ENCODE measurements around the gene SCFD2. TPM values are rescaled to one million over a fixed set of nuclear protein-coding genes. Genes with fewer than 3 reads are reported as not detected.
"Not testable (repeated sequence)": the region's sequence is repeated elsewhere in the genome, so short reads cannot be mapped to it uniquely, and the experiment has no call there.

The SCFD2 gene
- total RNA-seq, 2 donors from 2014 or later = 19.3 to 26.7 TPM

GRCh38 chr4:52843351-52843750 is 522.5 kb downstream of the SCFD2 start:
- Mint-ChIP-seq H3K36me3 (ENCODE audit: low read depth) (no peaks in the 10 kb centered on the region), H3K27me3 (peaks cover 28% of the 10 kb centered on the region), H3K4me1 (no peaks in the 10 kb centered on the region), H3K27ac (no peak overlapping the region), H3K4me3 (no peak overlapping the region)
- no peak for DNase-seq
- H3K9me3 ChIP-seq (ENCODE audit: control insufficient read depth, low read length, poor library complexity, severe bottlenecking) = no peaks in the 10 kb centered on the region
- ATAC-seq = no peak

DNA sequence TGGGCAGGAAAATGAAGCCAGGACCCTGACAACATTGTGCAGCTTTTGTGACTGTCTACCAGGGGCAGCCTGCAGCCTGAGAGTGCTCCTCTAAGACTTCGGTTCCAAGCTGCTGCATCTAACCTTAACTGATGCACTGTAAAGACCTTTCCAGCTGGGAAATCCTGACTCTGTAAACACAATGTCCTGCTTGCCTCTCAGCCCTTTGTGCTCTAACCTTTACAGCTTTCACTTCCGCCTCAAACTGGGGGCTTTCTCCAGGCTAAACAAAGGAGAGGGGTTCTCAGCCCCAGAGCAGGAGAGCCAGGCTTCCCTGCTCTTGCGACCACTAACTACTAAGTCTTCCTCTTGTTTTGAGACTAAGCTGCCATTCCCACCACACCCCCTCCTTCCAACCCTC is 523.1 kb downstream of the SCFD2 start:
- no peaks in the 10 kb centered on the region for H3K9me3 ChIP-seq (ENCODE audit: control insufficient read depth, low read length, poor library complexity, severe bottlenecking)
- Mint-ChIP-seq H3K27ac (no peak overlapping the region), H3K36me3 (ENCODE audit: low read depth) (no peaks in the 10 kb centered on the region), H3K27me3 (peaks cover 34% of the 10 kb centered on the region), H3K4me1 (no peaks in the 10 kb centered on the region), H3K4me3 (no peak overlapping the region)
- DNase-seq (no peak), ATAC-seq (no peak)

- Mint-ChIP-seq H3K36me3 (ENCODE audit: low read depth) (no peaks in the 10 kb centered on the region), H3K27me3 (peaks cover 34% of the 10 kb centered on the region), H3K4me1 (no peaks in the 10 kb centered on the region), H3K4me3 (no peak overlapping the region), H3K27ac (no peak overlapping the region)
- H3K9me3 ChIP-seq (ENCODE audit: control insufficient read depth, low read length, poor library complexity, severe bottlenecking) = no peaks in the 10 kb centered on the region
- no peak for ATAC-seq
- DNase-seq = no peak
Observed at GRCh38 chr4:52841682-52842456, 524.0 kb downstream of the SCFD2 start.

- Mint-ChIP-seq H3K4me1 (no peaks in the 10 kb centered on the region), H3K36me3 (ENCODE audit: low read depth) (no peaks in the 10 kb centered on the region), H3K27me3 (peaks cover 23% of the 10 kb centered on the region), H3K4me3 (no peak overlapping the region), H3K27ac (no peak overlapping the region)
- H3K9me3 ChIP-seq (ENCODE audit: control insufficient read depth, low read length, poor library complexity, severe bottlenecking) = no peaks in the 10 kb centered on the region
- no peak for DNase-seq
- ATAC-seq = no peak
Observed at GRCh38 chr4:52840531-52841370, 525.1 kb downstream of the SCFD2 start.

DNA sequence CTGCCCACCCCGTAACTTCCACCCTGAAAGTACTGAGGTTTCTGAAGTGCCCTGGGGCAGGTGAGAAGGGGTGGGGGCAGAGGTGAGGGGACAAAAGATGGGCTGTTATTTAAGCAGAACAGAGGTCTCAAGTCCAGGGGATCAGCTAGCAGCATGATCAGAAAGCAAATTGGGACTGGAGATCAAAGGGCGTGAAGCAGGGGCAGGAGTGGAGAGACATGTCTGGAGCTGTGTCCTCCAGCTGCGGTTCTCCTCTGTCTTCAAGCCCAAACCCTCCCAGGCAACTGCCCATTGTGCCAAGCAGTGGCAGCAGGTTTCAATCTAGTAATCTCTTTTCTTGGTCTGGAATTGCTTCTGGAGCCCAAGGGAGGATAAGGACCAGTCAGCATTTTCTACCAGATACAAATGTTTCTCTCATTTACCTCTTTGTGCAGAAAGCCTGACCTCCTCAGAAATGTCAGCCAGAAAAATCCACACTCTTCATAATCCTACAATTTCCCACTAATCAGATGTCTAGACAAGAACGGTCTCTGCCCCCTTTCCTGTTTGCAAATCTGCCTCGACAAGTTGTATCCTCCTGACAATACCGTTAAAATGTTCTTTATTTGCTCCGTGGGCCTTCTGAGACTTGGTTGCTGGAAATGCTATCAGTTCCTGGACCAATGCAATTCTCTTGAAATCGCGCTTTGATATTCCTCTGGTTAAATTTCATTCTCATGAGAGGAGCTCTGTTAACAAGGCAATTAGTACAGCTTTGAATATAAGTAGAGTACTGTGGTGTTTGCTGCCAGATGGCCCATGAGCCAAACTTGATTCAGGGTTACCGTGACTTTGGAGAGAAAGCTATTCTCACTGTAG is 526.9 kb downstream of the SCFD2 start:
- DNase-seq = no peak
- no peaks in the 10 kb centered on the region for H3K4me1 Mint-ChIP-seq
- H3K36me3 Mint-ChIP-seq (ENCODE audit: low read depth) = no peaks in the 10 kb centered on the region
- peaks cover 24% of the 10 kb centered on the region for H3K27me3 Mint-ChIP-seq
- H3K27ac Mint-ChIP-seq = no peak overlapping the region
- no peaks in the 10 kb centered on the region for H3K9me3 ChIP-seq (ENCODE audit: control insufficient read depth, low read length, poor library complexity, severe bottlenecking)
- no peak for ATAC-seq
- no peak overlapping the region for H3K4me3 Mint-ChIP-seq

- no peak overlapping the region for H3K27ac Mint-ChIP-seq
- no peak for ATAC-seq
- H3K9me3 ChIP-seq (ENCODE audit: control insufficient read depth, low read length, poor library complexity, severe bottlenecking) = no peaks in the 10 kb centered on the region
- H3K4me3 Mint-ChIP-seq = no peak overlapping the region
- H3K4me1 Mint-ChIP-seq = no peaks in the 10 kb centered on the region
- no peak for DNase-seq
- peaks cover 25% of the 10 kb centered on the region for H3K27me3 Mint-ChIP-seq
- no peaks in the 10 kb centered on the region for H3K36me3 Mint-ChIP-seq (ENCODE audit: low read depth)
Observed at GRCh38 chr4:52837716-52838558, 527.9 kb downstream of the SCFD2 start.

DNA sequence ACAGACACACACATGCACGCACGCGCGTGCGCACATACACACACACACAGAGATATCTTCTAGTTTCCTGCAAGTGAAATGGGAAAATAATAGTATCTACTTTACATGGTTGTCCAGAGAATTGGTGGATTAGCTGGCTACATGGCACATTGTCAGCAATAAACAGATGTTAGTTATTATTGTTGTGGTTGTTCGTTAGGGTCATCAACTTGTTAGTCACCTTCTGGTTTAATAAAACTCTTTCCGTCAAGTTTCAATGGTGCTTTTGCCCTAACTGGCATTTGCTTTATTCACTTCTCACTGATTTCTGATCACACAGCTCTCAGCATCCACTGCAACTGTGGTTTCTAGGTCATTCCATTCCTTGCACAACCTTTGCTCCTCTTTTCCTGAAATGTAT is 529.2 kb downstream of the SCFD2 start:
- no peak overlapping the region for H3K4me3 Mint-ChIP-seq
- DNase-seq = no peak
- no peak for ATAC-seq
- no peaks in the 10 kb centered on the region for H3K36me3 Mint-ChIP-seq (ENCODE audit: low read depth)
- H3K4me1 Mint-ChIP-seq = no peaks in the 10 kb centered on the region
- peaks cover 25% of the 10 kb centered on the region for H3K27me3 Mint-ChIP-seq
- H3K27ac Mint-ChIP-seq = no peak overlapping the region
- no peaks in the 10 kb centered on the region for H3K9me3 ChIP-seq (ENCODE audit: control insufficient read depth, low read length, poor library complexity, severe bottlenecking)

DNA sequence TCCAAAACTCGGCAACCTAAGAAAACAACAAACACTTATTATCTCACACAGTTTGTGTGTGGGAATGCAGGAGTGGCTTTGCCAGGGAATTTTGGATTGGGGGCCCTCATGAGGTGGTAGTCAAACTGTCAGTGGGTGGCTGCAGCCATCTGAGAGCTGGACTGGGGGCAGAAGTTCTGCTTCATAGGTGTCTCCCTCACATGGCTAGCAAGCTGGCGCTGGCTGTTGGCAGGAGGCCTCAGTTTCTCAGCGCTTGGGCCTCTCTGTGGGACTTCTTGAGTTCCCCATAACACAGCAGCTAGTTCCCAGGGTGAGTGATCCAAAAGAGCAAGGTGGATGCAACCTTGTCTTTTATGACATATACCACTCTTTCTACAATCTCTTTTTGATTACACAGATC is 529.7 kb downstream of the SCFD2 start:
- Mint-ChIP-seq H3K4me1 (no peaks in the 10 kb centered on the region), H3K4me3 (no peak overlapping the region), H3K27me3 (peaks cover 25% of the 10 kb centered on the region), H3K36me3 (ENCODE audit: low read depth) (no peaks in the 10 kb centered on the region), H3K27ac (no peak overlapping the region)
- DNase-seq = no peak
- no peaks in the 10 kb centered on the region for H3K9me3 ChIP-seq (ENCODE audit: control insufficient read depth, low read length, poor library complexity, severe bottlenecking)
- no peak for ATAC-seq

- DNase-seq, H3K27ac Mint-ChIP-seq: not testable (repeated sequence)
Observed at GRCh38 chr4:52834641-52835456, 531.0 kb downstream of the SCFD2 start.

GRCh38 chr4:52833941-52834525 is 531.8 kb downstream of the SCFD2 start:
- DNase-seq (no peak), ATAC-seq (no peak)
- H3K9me3 ChIP-seq (ENCODE audit: control insufficient read depth, low read length, poor library complexity, severe bottlenecking) = no peaks in the 10 kb centered on the region
- H3K4me3 Mint-ChIP-seq = no peak overlapping the region
- no peak overlapping the region for H3K27ac Mint-ChIP-seq
- peaks cover 20% of the 10 kb centered on the region for H3K27me3 Mint-ChIP-seq
- no peaks in the 10 kb centered on the region for H3K4me1 Mint-ChIP-seq
- H3K36me3 Mint-ChIP-seq (ENCODE audit: low read depth) = no peaks in the 10 kb centered on the region

More at GRCh38 chr4:52834641-52835456, 531.0 kb downstream of the SCFD2 start:
- not testable (repeated sequence) for H3K9me3 ChIP-seq (ENCODE audit: control insufficient read depth, low read length, poor library complexity, severe bottlenecking); ATAC-seq; H3K4me1 Mint-ChIP-seq; H3K4me3 Mint-ChIP-seq; H3K36me3 Mint-ChIP-seq (ENCODE audit: low read depth)
- peaks cover 25% of the 10 kb centered on the region for H3K27me3 Mint-ChIP-seq

DNA sequence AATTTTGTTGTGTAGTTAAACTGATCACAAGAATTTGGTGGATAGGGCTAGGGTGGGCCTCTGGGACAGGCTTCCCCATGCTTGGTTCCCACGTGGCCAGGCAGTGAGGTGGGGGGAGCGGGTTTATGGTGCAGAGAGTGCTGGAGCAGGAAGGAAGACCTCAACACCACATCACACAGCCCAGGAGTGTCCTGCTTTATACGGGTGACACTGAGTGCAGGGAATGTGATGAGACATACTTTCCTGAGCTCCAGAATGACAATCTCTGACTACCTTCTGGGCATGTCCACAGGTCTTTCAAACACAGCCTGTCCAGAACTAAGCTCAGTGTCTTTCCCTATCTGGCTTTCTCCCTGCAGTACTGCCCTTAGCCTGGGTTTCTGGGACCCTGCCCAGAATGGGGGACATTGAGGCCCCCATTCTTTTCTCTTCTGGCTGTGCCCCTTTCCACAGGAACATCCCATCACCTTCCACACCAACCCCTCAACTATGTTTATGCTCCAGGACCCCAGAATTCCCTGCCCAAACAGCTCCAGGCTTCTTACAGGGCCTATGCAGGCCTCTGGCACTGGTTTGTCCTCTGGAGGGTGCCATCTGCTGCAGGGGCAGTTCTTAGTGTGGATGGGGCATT is 540.3 kb downstream of the SCFD2 start:
- H3K9me3 ChIP-seq (ENCODE audit: control insufficient read depth, low read length, poor library complexity, severe bottlenecking) = no peaks in the 10 kb centered on the region
- DNase-seq = no peak
- Mint-ChIP-seq H3K27me3 (no peaks in the 10 kb centered on the region), H3K36me3 (ENCODE audit: low read depth) (no peaks in the 10 kb centered on the region), H3K27ac (no peak overlapping the region), H3K4me3 (peak overlapping the region; percentile 12), H3K4me1 (peaks cover 19% of the 10 kb centered on the region)
- no peak for ATAC-seq

All from T-helper 17 cell (primary cell).